IPS-NIHi7 (cell line): Measurements from ENCODE around the gene SOS2.

Experiments
- DNase-seq: peaks from one replicate; pipeline ENCODE4 v3.0.0; 2012; ENCODE audit warnings: mixed read lengths; ENCODE audit errors: extremely low spot score

The SOS2 gene

DNA sequence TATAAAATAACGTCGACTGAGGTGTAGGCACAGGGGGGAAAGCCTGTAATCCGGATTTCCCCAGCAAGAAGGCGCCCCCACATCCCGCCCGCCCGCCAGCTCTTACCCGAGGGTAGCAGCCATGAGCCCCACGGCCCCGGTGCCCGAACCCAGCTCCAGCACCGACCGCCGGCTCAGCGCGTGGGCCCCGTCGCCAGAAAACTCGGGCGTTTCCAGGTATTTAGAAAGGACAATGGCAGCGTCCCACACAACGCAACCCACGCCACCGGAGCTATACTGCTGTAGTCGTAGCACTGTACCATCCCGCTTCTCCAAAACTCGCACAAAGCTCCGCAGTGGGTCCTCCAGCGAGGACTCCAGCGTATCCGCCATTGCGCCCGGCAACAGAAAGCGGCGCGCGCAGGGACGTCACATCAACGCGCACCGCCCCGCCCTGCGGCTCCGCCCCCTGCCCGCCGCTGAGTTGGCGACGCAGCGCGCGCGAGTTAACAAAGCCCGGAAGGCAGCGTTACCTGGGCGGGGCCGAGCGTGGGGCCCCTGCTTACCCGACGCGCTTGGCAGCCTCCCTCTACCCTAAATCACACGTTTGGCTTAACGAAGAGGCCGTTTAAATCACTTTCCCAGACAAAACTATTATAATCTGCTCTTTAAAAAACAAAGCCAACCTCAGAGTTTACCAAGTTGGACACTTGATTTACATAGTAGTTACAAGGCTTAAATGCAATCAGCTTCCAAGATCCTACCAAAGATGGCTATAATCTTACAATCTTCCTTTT, 115.0 kb downstream of the SOS2 start, which contains the start of gene VCPKMT:
Gene VCPKMT, minus strand, starts transcription at position 392 of the 776 bp plus-strand sequence. Its CDS starts 20 bp downstream, at position 372.
- peak; percentile 97 for DNase-seq

DNA sequence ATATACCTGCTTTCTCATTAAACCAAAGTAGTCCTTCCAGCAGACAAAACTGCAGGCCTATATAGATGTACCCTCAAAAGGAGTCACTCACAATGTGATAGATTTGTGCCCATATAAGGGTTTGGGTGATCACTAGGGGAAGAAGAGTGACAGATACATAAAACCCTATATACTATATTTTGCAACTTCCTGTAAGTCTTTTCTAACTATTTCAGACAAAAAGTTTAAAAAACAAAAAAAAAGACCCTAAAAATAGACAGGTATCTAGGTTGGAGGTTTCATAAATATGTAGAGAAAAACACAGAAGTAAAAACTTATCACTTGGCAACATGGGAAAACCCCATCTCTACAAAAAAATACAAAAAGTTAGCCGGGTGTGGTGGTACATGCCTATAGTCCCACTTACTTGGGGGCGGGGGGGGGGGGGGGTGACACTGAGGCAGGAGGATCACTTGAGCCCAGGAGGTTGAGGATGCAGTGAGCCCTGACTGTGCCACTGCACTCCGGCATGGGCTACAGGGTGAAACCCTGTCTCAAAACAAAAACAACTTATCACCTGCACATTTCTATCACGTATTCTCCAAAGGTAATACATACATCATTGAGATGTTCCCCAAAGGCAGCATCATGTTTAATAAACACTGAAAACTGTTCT, 117.9 kb downstream of the SOS2 start:
- no peak for DNase-seq

DNA sequence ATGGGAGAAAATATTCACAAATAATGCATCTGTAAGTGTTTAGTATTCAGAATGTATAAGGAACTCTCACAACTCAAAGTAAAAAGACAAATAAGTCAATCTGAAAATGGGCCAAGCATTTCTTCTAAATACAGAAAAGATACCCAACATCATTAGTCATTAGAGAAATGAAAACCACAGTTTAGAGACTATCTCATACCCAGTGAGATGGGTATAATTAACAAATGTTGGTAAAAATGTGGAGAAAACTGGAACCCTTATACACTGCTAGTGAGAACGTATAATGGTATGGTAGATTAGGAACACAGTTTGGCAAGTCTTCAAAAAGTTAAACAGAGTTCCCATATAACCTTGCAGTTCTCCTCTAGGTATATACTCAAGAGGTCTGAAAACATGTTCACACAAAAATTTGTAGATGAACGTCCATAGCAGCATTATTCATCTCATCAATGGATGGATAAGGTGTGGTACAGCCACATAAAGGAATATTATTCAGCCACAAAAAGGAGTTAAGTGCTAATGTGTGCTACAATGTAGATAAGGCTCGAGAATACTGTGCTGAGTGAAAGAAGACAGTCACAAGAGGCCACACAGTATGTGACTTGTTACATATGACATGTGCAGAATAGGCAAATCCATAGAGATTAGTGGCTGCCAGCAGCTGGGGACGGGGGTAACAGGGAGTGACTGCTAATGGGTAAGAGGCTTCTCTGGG, 120.9 kb downstream of the SOS2 start:
- no peak for DNase-seq

DNA sequence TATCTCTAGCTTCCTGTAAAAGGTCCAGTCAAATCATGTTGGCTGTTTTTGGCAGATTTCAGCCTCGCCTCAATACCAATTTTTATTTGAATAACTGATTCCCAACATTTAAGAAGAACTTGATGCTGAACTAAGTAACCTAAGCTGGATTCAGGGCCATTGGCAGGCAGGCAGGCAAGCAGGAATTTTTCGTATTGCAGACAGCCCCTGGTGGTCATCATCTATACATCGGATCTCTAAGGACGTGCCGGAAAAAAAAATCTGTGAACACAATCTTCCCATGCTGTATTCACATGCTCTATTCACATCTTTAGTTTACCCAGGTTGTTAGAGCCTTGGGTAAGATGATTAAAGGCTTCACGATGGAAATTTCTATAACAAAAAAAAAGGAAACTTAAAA, 122.0 kb downstream of the SOS2 start:
- no peak for DNase-seq

DNA sequence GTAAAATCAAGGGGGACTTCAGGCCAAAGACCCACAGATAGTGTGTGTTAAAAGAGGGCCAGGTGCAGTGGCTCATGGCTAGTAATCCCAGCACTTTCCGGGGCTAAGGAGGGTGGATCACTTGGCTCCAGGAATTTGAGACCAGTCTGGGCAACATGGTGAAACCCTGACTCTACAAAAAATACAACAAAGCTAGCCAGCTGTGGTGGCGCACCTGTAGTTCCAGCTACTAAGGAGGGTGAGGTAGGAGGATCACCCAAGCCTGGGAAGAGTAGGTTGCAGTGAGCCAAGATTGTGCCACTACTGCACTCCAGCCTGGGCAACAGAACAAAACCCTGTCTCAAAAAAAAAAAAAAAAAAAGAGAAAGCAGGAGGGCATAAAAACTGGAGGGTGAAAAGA, 123.5 kb downstream of the SOS2 start:
- DNase-seq, result no peak

DNA sequence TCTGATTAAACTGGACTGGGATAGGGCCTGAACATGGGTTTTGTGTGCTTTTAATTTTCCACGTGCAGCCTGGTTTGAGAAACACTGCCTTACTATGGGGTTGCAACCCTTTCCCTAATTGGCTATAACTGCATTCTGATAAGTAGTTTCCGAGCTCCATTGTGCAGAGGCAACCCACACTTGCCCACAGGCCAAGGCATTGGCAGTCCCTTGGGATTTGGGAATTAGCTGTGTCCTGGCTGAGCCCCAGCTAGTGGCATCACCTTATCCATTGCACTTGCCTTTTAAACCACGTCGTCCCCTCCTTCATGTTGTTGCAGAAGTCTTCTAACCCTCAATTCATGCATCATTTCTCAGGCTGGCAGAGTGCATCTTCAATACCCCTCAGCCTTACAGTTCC, 125.2 kb downstream of the SOS2 start:
- DNase-seq, result no peak

DNA sequence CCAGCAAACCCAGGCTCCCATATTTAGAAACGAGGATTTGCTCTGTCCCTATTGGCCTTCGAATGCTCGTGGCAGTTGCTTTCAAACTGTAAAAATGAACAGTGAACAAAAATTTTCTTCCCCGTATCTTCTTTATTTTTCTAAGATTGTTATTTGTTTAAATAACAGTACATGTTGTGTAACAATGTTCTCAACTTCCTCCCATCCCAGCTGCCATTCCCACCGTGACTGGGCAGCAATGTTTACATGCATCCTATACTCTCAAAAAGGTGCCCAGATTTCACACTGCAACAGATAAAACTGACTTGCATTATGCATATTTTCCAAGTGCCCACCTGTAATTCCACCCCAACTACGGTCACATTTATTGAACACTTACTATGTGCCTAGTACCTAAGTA, 127.8 kb downstream of the SOS2 start:
- no peak for DNase-seq

DNA sequence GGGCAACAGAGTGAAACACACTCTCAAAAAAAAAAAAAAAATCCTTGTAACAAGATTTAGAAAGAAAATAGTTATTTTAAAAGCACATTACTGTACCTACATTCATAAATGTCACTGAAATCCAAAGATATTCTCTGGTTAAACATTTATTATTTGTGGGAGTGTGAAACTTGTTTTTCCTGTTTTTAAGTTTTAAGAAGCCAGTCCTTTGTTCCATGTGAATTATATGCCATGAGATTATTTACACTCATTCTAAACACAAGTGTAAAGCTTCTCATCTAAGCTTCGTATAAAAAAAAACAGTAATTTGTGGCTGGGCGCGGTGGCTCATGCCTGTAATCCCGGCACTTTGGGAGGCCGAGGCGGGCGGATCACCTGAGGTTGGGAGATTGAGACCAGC, 130.0 kb downstream of the SOS2 start:
- DNase-seq, result no peak

DNA sequence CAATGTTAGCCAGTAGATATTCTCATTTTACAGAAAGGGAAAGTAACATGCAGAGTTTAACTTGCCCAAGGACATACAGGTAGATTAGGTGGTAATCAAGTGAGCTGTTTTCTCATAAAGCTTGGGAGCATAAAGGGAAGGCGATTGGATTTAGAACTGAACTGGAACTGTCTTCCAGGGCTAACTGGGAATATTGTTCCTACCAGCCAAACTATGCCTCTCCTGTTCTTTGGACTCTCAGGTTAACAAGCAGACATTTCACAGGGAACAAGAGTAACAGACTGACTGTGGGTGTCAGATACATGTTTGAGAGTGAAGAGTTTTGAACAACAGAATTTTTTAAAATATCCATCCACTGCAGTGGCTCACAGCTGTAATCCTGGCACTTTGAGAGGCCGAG, 130.6 kb downstream of the SOS2 start:
- no peak for DNase-seq

DNA sequence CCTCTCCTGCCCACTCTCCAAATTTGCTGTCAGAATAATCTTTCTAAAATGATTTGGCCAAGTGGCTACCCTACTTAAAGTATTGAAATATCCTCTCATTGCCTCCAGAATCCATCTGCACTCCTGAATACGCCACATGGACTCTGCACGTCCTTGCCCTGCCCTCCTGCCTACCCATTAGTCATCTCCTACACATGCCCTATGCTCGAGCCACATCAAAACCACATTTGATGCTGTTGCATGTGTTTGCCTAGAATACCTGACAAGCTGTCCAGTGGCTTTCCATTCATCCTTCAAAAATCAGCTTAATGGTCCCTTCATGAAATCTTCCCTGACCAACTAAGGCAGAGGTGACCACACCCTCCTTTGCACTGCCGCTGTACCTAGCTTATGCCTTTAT, 132.0 kb downstream of the SOS2 start:
- DNase-seq, result no peak

DNA sequence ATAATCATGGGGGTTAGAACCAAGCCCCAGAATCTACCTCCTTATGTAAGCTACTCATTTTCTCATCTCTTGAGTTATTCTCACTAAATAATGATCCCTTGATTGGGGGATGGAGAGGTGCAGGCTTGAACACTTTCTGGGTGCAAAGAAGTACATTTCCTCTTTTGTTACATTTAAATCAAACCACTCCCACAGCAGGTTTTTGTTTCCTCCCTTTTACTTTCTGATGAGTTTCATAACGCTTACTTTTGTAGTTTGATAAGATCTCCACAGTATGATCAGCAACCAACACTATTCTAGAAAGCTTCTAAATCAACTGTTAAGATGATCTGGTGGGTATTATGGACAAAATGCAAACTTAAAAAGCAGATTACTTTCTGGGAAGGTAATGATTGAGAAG, 135.5 kb downstream of the SOS2 start:
- DNase-seq, result no peak

DNA sequence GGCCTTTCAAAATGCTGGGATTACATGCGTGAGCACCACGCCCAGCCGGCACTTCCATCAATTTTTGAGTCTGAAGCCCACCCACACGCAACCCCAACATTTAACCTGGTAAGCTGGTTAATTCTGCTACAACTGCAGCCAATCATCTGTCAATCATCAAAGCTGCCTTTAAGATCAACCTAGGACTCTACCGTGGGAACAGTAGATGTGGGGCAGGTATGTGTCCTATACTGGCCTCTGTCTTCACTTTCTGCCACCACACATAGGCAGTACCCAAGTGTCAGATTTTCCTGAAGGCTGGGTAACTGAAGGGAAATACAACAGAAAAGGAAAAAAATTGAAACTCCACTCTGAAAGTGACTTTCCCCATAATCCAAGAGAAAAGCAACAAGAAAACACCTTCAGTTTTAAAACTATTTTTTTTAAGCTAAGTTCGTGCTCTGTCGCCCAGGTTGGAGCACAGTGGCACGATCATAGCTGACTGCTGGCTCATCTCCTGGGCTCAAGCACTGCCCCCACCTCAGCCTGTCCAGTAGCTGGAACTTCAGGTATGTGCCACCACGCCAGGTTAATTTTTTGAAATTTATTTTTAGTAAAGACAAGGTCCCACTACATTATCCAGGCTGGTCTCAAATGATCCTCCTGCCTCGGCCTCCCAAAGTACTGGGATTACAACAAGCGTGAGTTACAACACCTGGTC, 137.2 kb downstream of the SOS2 start:
- no peak for DNase-seq

DNA sequence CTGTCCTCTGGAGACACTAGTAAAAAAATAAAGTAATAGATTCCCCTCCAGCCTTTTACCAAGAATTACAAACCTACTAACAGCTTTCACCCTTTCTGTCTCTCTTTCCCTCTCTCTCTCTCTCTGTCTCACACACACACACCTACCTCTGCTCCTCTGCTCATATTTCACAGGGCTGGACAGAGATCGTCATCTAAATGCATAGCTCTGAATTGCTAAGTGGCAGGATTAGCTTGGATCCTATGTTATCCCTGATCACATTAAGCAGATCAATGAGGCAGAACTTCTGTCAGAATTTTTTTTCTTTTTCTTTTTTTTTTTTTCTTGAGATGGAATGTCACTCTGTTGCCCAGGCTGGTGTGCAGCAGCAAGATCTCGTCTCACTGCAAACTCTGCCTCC, 137.9 kb downstream of the SOS2 start:
- DNase-seq, result no peak

DNA sequence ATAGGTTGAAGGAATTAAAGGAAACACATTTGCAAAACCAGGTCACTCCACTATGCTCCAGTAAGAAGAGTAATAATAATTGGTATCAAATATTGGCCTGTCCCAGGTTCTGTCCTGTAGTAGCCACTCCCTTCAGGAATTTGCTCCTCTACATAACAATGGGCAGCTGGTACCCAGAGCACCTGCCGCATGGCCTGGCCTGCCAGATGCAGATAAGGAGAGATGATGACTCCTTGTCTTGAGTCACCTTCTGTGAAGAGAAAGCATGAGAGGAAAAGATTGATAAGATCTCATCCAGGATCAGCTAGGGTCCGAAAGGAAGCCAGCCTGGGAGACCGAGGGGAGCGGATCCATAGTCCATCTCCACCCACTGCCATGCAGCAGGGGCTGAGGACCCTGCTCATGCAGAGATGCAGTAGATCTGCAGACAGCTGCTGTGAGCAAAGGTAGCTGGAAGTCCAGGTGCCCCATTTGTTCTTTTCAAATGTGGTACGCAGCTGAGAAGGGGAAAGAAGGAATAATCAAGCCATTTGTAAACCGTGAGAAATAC, 139.3 kb downstream of the SOS2 start:
- DNase-seq, result no peak

DNA sequence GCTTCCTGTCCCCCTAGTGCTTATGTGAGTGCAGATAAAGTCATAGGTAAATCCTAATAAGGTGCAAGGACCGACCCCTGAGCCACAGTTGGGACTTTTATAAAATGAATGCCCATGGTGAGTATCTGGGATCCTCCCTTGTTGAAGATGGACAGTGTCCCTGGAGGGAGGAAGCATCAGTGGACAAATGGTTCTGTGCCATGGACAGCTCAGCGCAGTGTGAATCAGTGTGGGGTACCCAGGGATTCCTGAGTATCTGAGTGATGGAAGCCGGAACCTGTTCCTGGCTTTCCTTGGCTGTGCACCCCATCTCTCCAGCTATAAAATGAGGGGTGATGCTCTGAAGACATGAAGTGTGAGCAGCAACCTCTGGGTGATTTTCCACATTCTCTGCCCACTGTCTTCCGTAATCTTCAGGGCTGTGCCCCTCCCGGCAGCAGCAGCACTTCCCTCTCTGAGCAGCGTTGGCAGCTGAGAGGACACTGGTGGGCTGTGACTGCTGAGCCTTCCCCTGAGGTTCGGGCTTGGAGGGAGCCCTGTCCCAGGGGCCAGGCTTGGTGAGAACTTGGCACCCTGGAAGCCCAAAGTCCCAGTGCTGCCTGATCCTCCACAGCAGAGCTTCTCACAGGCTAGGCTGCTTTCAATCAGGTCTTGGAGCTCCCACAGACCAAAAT, 140.0 kb downstream of the SOS2 start:
- no peak for DNase-seq

DNA sequence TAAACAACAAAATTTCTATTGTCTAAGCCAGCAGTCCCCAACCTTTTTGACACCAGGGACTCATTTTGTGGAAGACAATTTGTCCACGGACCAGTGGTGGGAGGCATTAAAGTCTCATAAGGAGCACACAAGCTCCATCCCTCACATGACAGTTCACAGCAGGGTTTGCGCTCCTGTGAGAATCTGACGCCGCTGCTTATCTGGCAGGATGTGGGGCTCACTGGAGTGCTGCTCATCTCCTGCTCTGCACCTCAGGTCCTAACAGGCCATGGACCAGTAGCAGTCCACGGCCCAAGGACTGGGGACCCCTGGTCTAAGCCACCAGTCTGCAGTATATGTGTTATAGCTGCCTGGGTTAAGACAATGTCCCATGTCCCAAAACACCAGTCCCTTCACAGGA, 142.2 kb downstream of the SOS2 start:
- no peak for DNase-seq

DNA sequence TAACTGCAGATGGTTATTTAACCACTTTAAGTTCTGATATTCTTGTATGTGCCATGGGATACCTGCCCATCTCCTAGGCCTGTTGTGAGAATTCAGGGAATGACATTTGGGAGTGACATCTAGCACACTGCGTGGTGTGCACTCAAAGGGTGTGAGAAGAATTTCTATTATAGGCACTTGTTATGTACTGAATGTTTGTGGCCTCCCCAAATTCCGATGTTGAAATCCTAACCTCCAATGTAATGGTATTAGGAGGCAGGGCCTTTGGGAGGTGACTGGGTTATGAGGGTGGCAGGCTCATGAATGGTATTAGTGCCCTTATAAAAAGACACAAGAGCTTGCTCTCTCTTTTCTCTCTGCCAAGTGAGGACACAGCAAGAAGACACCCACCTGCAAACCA, 142.6 kb downstream of the SOS2 start:
- no peak for DNase-seq

DNA sequence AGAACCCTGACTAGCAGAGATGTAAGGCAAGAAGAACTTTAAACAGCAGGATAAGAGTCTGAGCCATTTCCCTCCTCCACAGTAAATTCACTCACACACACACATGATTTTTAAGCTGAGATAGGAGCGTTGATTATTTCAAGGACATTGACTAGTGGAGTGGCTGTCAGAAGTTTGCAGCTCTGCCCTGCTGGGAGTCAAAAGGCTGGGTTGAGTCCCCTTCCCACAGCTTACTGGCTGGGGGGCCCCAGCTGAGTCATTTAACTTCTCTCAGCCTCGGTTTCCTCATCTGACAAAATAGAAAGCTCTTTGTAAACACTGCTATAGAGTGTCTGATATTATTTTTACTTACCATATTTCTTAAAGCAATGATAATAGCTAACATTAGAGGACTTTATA, 143.3 kb downstream of the SOS2 start:
- no peak for DNase-seq

DNA sequence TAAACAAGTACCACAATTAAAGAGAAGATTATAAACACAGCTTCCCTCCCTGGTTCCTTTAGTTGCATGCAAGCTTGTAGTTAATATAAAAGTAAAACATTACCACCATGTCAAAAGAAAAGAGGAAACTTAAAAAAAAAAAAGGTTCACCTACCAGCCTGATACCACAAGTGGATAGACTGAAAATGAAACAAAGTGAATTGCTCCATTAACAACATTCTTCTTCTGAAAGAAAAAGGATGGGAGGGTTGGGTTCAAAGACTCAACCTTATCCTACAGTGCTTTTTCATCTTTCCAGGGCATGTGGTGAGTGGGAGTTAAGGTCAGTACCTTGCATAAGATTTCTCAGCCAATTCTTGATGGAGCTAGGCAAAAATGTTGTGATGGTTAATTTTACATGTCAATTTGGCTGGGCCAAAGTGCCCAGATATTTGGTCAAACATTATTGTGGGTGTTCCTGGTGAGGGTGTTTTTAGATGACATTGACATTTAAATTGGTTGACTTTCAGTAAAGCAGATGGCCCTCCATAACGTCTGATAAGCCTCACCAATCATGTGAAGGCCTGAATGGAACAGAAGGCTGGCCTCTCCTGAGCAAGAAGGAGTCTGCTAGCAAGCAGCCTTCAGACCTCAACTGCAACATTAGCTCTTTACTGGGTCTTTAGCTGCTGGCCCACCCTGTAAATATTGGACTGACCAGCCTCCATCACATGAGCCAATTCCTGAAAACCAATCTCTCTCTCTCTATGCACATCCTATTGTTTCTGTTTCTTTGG, 143.8 kb downstream of the SOS2 start:
- no peak for DNase-seq

DNA sequence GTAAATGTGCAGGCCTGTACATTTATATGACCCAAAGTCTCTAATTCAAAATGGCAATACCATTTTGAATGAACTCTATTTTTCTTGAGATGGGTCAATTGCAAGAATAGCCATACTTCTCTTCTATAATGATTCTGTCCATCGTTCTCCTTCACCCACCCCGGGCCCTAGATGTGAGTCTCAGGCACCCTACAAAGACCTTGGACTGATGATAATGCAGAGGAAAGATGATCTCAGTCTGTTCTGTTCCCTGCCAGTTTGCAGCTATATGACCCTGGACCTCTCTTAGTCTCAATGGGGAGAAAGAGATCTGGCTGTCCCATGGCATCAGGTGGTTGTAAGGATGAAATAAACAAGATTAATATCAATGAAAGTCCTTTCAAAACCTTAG, 145.1 kb downstream of the SOS2 start:
- DNase-seq, result no peak
